AG04449 (cell line): Measurements from ENCODE around the gene PDE6A.

ENCODE experiments used
- CTCF ChIA-PET: fragments of 350-600 bp; formaldehyde crosslinking; extraction: SDS; loops from one replicate; lab custom pipeline; 2021; ENCODE audit warnings: antibody characterized with exemption; lab: Yijun Ruan, JAX
- POLR2A ChIA-PET: fragments of 400-600, 350-600 bp; formaldehyde crosslinking; extraction: SDS; loops from one replicate; lab custom pipeline; 2020; ENCODE audit warnings: antibody characterized with exemption, inconsistent platforms; lab: Yijun Ruan, JAX
- DNase-seq: peaks from one replicate; pipeline ENCODE4 v3.0.0-alpha.2; 2010; ENCODE audit warnings: low read depth, low spot score
- H3K4me3 ChIP-seq: 2 replicates; pipeline ENCODE4 v1.5.1; 2011; ENCODE audit warnings: low read depth, mild to moderate bottlenecking, control low read depth, low read length
- TF ChIP-seq, protein P1 (sequence below): IDR thresholded peaks from one replicate; pipeline ENCODE4 v1.5.1; 2011; ENCODE audit warnings: mild to moderate bottlenecking, moderate library complexity, low read length, control low read depth, inconsistent platforms; ENCODE audit not compliant: insufficient read depth; ENCODE audit errors: missing control alignments

PDE6A gene

DNA sequence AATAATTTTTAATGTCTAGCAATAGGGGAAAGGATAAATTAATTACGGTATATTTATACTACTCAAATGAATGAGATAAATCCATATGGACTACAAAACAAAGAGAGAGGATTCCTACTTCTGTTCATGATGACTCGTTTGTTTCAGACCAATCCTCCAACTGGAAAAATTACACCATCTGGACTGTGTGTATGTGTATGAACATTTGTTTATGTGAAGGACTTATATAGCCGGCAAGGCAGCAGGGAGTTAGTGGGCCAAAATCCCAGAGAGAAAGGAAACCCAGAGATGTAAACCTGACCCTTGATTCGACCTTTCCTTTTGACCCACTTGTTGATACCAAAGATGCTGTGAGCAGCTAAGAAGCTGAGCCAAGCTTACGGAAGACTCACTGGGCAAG lies 20.1 kb downstream of the PDE6A start:
- TF ChIP-seq, protein P1, sequence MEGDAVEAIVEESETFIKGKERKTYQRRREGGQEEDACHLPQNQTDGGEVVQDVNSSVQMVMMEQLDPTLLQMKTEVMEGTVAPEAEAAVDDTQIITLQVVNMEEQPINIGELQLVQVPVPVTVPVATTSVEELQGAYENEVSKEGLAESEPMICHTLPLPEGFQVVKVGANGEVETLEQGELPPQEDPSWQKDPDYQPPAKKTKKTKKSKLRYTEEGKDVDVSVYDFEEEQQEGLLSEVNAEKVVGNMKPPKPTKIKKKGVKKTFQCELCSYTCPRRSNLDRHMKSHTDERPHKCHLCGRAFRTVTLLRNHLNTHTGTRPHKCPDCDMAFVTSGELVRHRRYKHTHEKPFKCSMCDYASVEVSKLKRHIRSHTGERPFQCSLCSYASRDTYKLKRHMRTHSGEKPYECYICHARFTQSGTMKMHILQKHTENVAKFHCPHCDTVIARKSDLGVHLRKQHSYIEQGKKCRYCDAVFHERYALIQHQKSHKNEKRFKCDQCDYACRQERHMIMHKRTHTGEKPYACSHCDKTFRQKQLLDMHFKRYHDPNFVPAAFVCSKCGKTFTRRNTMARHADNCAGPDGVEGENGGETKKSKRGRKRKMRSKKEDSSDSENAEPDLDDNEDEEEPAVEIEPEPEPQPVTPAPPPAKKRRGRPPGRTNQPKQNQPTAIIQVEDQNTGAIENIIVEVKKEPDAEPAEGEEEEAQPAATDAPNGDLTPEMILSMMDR, result no peak
- DNase-seq, result no peak
- POLR2A ChIA-PET, result no interaction called here
- CTCF ChIA-PET, result interaction anchor here (1.2 to 1.4 kb wide), 3 partner anchors 11 to 35 kb away, joined by 3 to 4 read pairs (median 4); partner anchors contain the start of gene SLC26A2
- H3K4me3 ChIP-seq, result no peak overlapping the region

DNA sequence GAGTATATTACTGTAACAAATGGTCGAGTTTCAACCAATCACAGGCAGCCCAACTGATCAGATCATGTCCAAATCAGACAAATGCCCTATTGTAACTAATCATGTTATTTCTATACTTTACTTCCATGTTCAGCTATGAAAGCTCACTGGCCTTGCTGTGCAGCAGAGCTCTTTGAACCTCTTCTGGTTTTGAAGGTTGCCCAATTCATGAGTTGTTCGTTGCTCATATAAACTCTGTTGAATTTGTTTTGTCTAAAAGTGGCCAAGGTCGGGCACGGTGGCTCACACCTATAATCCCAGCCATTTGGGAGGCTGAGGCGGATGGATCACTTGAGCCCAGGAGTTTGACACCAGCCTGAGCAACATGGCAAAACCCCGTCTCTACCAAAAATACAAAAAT lies 21.6 kb downstream of the PDE6A start:
- no peak for DNase-seq
- TF ChIP-seq, protein P1, result no peak
- POLR2A ChIA-PET, result no interaction called here
- CTCF ChIA-PET, result interaction anchor here (1.6 kb wide), 1 partner anchor 89 kb away, joined by 3 read pairs; no protein-coding TSS in a partner anchor
- no peak overlapping the region for H3K4me3 ChIP-seq

GRCh38 chr5:149921597-149921996 lies 23.0 kb downstream of the PDE6A start:
- TF ChIP-seq, protein P1, result no peak
- POLR2A ChIA-PET, result no interaction called here
- no peak overlapping the region for H3K4me3 ChIP-seq
- CTCF ChIA-PET, result interaction anchor here (1.3 to 1.6 kb wide), 2 partner anchors 56 to 87 kb away, joined by 3 read pairs; no protein-coding TSS in a partner anchor
- no peak for DNase-seq

GRCh38 chr5:149917073-149917676 lies 27.4 kb downstream of the PDE6A start:
- TF ChIP-seq, protein P1, result no peak
- ChIA-PET CTCF (interaction anchor here (0.6 kb wide), 2 partner anchors 45 to 79 kb away, joined by 3 read pairs; no protein-coding TSS in a partner anchor), POLR2A (no interaction called here)
- DNase-seq, result no peak
- H3K4me3 ChIP-seq, result no peak overlapping the region

DNA sequence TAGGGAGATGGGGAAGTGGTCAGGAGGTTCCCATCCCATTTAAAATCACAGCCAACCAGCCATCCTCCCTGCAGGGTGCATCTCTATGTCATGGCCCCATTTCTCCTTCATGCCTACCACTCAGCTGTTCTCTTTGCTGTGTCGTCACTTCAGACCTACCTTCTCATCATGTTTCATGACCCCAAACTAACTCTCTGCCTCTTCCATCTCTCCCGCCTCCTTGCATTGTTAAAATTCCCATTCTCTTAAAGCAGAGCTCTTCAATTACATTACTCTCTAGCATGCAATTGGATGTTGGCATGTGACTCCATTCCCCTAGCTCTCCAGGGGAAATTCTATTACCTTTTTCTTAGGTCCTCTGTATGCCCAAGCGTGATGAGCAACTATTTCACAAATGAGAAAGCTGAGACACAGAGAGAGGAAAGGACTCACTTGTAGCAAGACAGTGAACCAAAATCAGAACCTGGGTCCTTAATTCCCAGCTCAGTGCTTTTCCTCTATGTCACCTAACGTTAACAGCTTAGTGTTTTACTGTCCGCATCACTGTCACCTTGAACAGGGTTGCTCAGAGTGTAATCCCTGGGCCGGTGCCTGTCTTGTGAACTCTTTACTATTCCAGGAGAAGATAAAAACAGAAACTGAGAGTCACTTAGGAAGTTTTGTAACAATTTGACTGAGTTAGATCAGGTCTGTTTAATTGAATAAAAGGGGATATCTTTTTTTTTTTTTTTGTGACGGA lies 28.1 kb downstream of the PDE6A start:
- no peak for DNase-seq
- TF ChIP-seq, protein P1, result no peak
- ChIA-PET POLR2A (no interaction called here), CTCF (interaction anchor here (0.6 kb wide), 1 partner anchor 45 kb away, joined by 3 read pairs; no protein-coding TSS in a partner anchor)
- H3K4me3 ChIP-seq, result no peak overlapping the region
